GM12891 (cell line): ENCODE measurements around the gene PGAM4.
"Not testable (repeated sequence)": the region's sequence is repeated elsewhere in the genome, so short reads cannot be mapped to it uniquely, and the experiment has no call there.

ENCODE experiments used
- DNase-seq: peaks from one replicate; pipeline ENCODE4 v3.0.0; 2011; ENCODE audit warnings: low spot score; ENCODE audit not compliant: insufficient read length
- FAIRE-seq: peaks from 2 replicates; lab custom pipeline; 2011; peaks lifted over from hg19 to GRCh38; lab: Jason Lieb, UNC
- PAX5 ChIP-seq: IDR thresholded peaks from 2 replicates; pipeline ENCODE4 v1.6.1; 2011; ENCODE audit warnings: low read length, moderate library complexity, mild to moderate bottlenecking; ENCODE audit not compliant: insufficient read depth, severe bottlenecking
- POLR2A ChIP-seq: IDR thresholded peaks from 2 replicates; pipeline ENCODE4 v1.6.1; 2011; ENCODE audit warnings: low read depth, low read length, control low read depth
- POLR2AphosphoS5 ChIP-seq: IDR thresholded peaks from 2 replicates; pipeline ENCODE4 v1.6.1; 2011; ENCODE audit warnings: low read depth, low read length, control low read depth
- POU2F2 ChIP-seq: IDR thresholded peaks from 2 replicates; pipeline ENCODE4 v1.6.1; 2011; ENCODE audit warnings: low read depth, mild to moderate bottlenecking, control low read depth, low read length, moderate library complexity
- SPI1 ChIP-seq: IDR thresholded peaks from 2 replicates; pipeline ENCODE4 v1.6.1; 2011; ENCODE audit warnings: low read depth, low read length, control low read depth
- TAF1 ChIP-seq: IDR thresholded peaks from 2 replicates; pipeline ENCODE4 v1.6.1; 2011; ENCODE audit warnings: low read depth, low read length, control low read depth

The PGAM4 gene

DNA sequence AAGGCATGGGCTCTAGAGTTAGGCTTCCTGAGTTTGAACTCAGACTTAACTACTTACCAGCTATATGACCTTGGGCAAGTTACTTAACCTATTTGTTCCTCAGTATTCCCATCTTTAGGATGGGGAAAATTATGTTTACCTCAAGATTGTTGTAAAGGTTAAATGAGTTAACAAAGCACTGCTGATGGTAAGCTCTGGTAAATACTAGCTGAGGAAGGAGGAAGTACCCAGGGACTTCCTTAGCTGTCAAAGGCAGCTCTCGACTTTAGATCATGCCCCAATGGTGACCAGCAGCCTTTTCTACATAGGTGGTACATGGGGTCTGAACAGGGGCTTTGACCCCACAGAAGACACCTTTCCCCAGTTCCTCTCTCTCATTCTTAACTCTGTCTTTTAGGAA, 38.9 kb downstream of the PGAM4 start:
- FAIRE-seq: no peak

DNA sequence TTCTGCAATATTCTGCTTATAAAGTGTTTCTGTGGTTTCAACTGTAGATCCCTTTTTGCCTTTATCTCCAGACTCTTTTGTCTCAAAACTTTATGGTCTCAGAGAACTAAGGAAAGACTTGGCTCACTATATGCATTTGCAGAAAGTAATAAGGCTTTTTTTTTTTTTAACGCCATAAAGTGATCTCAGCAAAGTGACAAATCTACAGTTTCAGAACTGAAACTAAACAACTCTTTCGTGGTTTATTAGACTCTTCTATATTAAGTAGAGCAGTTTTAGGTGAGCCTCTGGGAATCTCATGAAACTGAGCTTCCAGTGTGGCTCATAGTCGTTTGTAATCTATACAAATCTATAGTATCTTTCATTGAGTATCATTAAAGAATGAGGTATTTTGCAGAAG, 43.7 kb downstream of the PGAM4 start:
- FAIRE-seq (peak; percentile 76), DNase-seq (no peak)
- TF ChIP-seq POU2F2 (no peak), POLR2AphosphoS5 (no peak), PAX5 (no peak), SPI1 (no peak), TAF1 (no peak)

More for the DNA sequence above, 38.9 kb downstream of the PGAM4 start:
- TF ChIP-seq POU2F2: no peak
- no peak for TF ChIP-seq TAF1
- no peak for TF ChIP-seq SPI1
- no peak for TF ChIP-seq POLR2A
- no peak for TF ChIP-seq PAX5
- no peak for TF ChIP-seq POLR2AphosphoS5
- no peak for DNase-seq

DNA sequence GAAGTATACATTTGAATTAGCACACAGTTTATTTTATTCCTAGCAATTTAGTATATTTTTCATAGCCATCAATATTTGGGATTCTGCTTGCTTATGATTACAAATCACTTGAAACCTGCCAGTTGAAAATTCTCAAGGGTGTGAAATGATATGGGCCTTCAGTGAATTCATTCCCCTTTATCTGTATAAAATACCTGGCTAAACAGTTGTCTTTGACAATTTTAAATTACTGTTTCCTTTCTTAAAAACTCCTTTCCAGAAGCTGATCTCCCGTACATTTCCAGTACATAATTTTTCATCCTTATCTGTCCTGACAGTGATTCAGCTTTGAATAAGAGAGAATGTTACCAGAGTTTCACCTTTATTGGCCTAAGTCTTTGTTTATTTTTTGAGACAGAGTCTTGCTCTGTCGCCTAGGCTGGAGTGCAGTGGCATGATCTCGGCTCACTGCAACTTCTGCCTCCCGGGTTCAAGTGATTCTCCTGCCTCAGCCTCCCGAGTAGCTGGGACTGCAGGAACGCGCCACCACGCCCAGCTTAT, 45.0 kb downstream of the PGAM4 start:
- no peak for DNase-seq
- no peak for TF ChIP-seq TAF1
- no peak for TF ChIP-seq POLR2A
- no peak for TF ChIP-seq POLR2AphosphoS5
- no peak for TF ChIP-seq PAX5
- TF ChIP-seq SPI1: no peak
- FAIRE-seq: no peak

DNA sequence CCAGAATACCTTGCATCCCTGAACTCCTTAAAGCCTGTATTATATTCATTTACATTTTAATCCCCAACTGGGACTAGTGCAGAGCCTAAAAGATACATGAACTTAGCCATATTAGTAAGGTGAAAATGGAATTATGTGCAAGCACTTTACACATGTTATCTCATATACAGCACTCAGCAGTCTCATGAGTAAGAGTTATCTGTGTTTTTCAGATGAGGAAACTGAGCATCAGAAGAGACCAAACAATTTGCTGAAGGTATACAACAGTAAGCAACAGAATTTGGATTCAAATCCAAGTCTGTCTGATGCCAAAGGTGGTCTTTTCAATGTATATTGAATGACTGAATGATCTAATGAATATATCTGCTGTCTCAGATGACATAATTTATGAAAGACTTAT, 46.7 kb downstream of the PGAM4 start:
- no peak for DNase-seq
- TF ChIP-seq POU2F2 (no peak), PAX5 (no peak), TAF1 (no peak), POLR2AphosphoS5 (no peak), SPI1 (no peak), POLR2A (no peak)
- peak; percentile 80 for FAIRE-seq

DNA sequence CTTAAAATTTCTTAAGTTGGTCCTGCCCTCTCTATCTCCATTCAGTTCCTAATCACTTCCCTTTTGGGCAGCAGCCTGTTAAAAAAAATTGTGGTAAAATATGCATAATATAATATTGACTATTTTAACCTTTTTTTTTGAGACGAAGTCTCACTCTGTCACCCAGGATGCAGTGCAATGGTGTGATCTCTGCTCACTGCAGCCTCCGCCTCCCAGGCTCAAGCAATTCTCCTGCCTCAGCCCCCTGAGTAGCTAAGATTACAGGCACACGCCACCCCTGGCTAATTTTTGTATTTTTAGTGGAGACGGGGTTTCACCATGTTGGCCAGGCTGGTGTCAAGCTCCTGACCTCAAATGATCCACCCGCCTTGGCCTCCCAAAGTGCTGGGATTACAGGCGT, 50.1 kb downstream of the PGAM4 start:
- DNase-seq, FAIRE-seq: not testable (repeated sequence)

DNA sequence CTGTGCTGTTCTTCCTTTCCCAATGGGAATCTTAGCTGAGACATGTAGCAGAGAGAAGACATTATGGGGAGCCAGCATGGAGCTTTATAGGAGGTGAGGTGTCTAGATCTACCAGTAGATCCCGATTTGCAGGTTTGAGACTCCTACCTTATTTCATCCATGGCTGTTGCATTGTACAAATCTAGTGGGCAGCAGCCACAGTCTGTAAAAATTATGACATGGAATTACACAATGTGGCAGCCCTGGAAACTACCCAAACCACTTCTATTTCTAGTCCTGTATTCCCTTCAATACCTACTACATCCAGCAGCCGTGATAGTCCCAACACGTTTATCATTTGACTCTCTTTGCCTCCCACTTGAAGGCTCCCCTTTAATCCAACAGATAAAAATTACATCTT, 50.9 kb downstream of the PGAM4 start:
- FAIRE-seq (no peak), DNase-seq (no peak)
- TF ChIP-seq POU2F2 (no peak), SPI1 (no peak), PAX5 (no peak), TAF1 (no peak), POLR2A (no peak), POLR2AphosphoS5 (no peak)
